ENCODE results near the gene SPATA20.

DNA sequence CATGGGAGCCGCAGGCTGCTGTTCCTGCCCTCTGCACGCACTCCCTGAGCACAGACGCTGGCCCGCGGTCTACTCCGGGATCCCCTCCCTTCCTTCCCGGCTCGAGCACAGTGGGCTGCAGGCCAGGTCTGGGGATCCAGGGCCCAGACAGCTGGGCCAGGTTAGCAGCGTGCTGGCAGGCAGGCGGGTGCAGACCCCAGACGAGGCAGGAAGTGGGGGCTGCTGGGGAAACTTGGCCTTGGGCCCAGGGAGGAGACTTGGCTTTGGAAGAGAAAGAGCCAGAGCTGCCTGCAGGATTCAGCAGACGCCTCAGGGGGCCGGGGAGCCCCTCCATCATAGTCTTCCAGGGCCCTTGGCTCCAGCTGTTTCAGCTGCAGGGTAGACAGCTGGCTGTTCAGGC lies 57.5 kb downstream of the SPATA20 start:
- TF ChIP-seq TAF1 (IDR thresholded peaks at IDR 0.05; ENCODE audit: borderline replicate concordance, insufficient read depth, low read length) (no peak), SIN3A (IDR thresholded peaks at IDR 0.05; ENCODE audit: borderline replicate concordance, insufficient read depth, low read length) (no peak), POLR2AphosphoS5 (IDR thresholded peaks at IDR 0.05; ENCODE audit: low read depth, low read length) (no peak), REST (IDR thresholded peaks at IDR 0.05; ENCODE audit: insufficient read depth in 1 of 2, low read depth in 2 of 2, low read length in 2 of 2) (no peak)
